MM.1S (cell line): ENCODE results near the gene MSANTD2.
A peak's percentile ranks its signal among the peaks of the same experiment; 100 is the strongest.

ENCODE experiments used
- DNase-seq: peaks from one replicate; pipeline ENCODE4 v3.0.0-alpha.2; 2015
- H2AFZ ChIP-seq: fragments of 300-600 bp; sonication (generic); 2 replicates; pipeline ENCODE4 v1.6.0; 2016; ENCODE audit warnings: antibody characterized with exemption, low read length
- H3F3A ChIP-seq: fragments of 300-600 bp; sonication (generic); 2 replicates; pipeline ENCODE4 v1.6.1; 2016; ENCODE audit warnings: mild to moderate bottlenecking, antibody characterized with exemption, low read length, moderate library complexity, mixed read lengths; ENCODE audit not compliant: insufficient read depth
- H3K27ac ChIP-seq: fragments of 300-600 bp; sonication (generic); 2 replicates; pipeline ENCODE4 v1.5.1; 2016; ENCODE audit warnings: mild to moderate bottlenecking, low read length
- H3K27me3 ChIP-seq: fragments of 300-600 bp; sonication (generic); replicated peaks from 2 replicates; pipeline ENCODE4 v1.6.0; 2016; ENCODE audit warnings: low read length; ENCODE audit not compliant: insufficient read depth
- H3K36me3 ChIP-seq: fragments of 300-600 bp; sonication (generic); replicated peaks from 2 replicates; pipeline ENCODE4 v1.6.1; 2016; ENCODE audit warnings: mild to moderate bottlenecking, low read length, mixed read lengths; ENCODE audit not compliant: insufficient read depth
- H3K4me1 ChIP-seq: fragments of 300-600 bp; sonication (generic); 2 replicates; pipeline ENCODE4 v1.6.1; 2016; ENCODE audit warnings: low read length, mixed read lengths
- H3K4me2 ChIP-seq: fragments of 300-600 bp; sonication (generic); 2 replicates; pipeline ENCODE4 v1.6.0; 2016; ENCODE audit warnings: low read depth, low read length
- H3K4me3 ChIP-seq: fragments of 300-600 bp; sonication (generic); 2 replicates; pipeline ENCODE4 v1.5.1; 2016; ENCODE audit warnings: low read length, mixed read lengths
- H3K79me2 ChIP-seq: fragments of 300-600 bp; sonication (generic); 2 replicates; pipeline ENCODE4 v1.6.1; 2016; ENCODE audit warnings: mixed run types, low read length, mixed read lengths
- H3K9ac ChIP-seq: fragments of 300-600 bp; sonication (generic); 2 replicates; pipeline ENCODE4 v1.6.1; 2016; ENCODE audit warnings: low read length, mixed read lengths
- H3K9me2 ChIP-seq: fragments of 300-600 bp; sonication (generic); replicated peaks from 2 replicates; pipeline ENCODE4 v1.6.1; 2016; ENCODE audit warnings: mild to moderate bottlenecking, low read length, mixed read lengths; ENCODE audit not compliant: insufficient read depth
- H3K9me3 ChIP-seq: fragments of 300-600 bp; sonication (generic); replicated peaks from 2 replicates; pipeline ENCODE4 v1.6.1; 2016; ENCODE audit warnings: mild to moderate bottlenecking, low read length, mixed read lengths; ENCODE audit not compliant: insufficient read depth
- H4K20me1 ChIP-seq: fragments of 300-600 bp; sonication (generic); 2 replicates; pipeline ENCODE4 v1.6.1; 2016; ENCODE audit warnings: mild to moderate bottlenecking, low read length, moderate library complexity, mixed read lengths; ENCODE audit not compliant: insufficient read depth
- EZH2 ChIP-seq: fragments of 300-600 bp; sonication (generic); optimal IDR thresholded peaks from 2 replicates; pipeline ENCODE3; 2017; ENCODE audit warnings: low read depth, mild to moderate bottlenecking, antibody characterized with exemption, low read length, mixed read lengths
- EZH2phosphoT487 ChIP-seq: fragments of 300-600 bp; sonication (generic); IDR thresholded peaks from 2 replicates; pipeline ENCODE4 v1.6.1; 2018; ENCODE audit warnings: antibody characterized with exemption, low read length
- TF ChIP-seq, protein P1 (sequence below): fragments of 300-600 bp; sonication (generic); IDR thresholded peaks from 2 replicates; pipeline ENCODE4 v1.5.1; 2016; ENCODE audit warnings: antibody characterized with exemption, low read length, mixed read lengths

Gene MSANTD2

DNA sequence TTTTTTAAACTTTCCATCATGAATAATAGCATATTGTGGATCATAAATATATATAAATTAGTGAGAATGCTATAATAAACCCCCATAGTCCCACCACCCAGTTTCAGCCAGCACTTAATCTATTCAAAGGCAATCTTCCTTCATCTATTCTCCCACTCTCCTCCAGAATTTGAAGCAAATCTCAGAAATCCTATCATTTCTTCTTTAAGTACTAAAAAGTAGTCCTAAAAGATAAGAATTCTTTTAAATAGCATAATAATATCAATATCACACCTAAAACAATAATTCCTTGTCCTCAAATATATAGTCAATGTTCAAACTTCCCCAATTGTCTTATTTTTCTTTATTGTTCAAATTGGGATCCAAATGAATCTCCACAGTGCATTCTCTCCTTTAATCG, 40.5 kb upstream of the MSANTD2 start:
- H3K36me3 ChIP-seq, result no peaks in the 10 kb centered on the region
- TF ChIP-seq EZH2phosphoT487, result no peak
- TF ChIP-seq EZH2, result no peak
- TF ChIP-seq, protein P1, sequence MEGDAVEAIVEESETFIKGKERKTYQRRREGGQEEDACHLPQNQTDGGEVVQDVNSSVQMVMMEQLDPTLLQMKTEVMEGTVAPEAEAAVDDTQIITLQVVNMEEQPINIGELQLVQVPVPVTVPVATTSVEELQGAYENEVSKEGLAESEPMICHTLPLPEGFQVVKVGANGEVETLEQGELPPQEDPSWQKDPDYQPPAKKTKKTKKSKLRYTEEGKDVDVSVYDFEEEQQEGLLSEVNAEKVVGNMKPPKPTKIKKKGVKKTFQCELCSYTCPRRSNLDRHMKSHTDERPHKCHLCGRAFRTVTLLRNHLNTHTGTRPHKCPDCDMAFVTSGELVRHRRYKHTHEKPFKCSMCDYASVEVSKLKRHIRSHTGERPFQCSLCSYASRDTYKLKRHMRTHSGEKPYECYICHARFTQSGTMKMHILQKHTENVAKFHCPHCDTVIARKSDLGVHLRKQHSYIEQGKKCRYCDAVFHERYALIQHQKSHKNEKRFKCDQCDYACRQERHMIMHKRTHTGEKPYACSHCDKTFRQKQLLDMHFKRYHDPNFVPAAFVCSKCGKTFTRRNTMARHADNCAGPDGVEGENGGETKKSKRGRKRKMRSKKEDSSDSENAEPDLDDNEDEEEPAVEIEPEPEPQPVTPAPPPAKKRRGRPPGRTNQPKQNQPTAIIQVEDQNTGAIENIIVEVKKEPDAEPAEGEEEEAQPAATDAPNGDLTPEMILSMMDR, result no peak
- peaks cover 4% of the 10 kb centered on the region; the same call in 1 of the 2 replicates for H3K4me1 ChIP-seq
- 0 out of 2 replicates have a peak, but pooled peaks cover 6% of the 10 kb centered on the region for H3F3A ChIP-seq
- H4K20me1 ChIP-seq, result no peaks in the 10 kb centered on the region
- H3K4me2 ChIP-seq, result no peak overlapping the region
- H3K9me2 ChIP-seq, result no peaks in the 10 kb centered on the region
- peaks cover 80% of the 10 kb centered on the region for H3K27me3 ChIP-seq
- H3K27ac ChIP-seq, result no peak overlapping the region
- no peaks in the 10 kb centered on the region for H3K9me3 ChIP-seq
- no peak overlapping the region for H2AFZ ChIP-seq
- H3K4me3 ChIP-seq, result no peak overlapping the region
- H3K9ac ChIP-seq, result no peak overlapping the region
- DNase-seq, result no peak
- no peaks in the 10 kb centered on the region for H3K79me2 ChIP-seq

DNA sequence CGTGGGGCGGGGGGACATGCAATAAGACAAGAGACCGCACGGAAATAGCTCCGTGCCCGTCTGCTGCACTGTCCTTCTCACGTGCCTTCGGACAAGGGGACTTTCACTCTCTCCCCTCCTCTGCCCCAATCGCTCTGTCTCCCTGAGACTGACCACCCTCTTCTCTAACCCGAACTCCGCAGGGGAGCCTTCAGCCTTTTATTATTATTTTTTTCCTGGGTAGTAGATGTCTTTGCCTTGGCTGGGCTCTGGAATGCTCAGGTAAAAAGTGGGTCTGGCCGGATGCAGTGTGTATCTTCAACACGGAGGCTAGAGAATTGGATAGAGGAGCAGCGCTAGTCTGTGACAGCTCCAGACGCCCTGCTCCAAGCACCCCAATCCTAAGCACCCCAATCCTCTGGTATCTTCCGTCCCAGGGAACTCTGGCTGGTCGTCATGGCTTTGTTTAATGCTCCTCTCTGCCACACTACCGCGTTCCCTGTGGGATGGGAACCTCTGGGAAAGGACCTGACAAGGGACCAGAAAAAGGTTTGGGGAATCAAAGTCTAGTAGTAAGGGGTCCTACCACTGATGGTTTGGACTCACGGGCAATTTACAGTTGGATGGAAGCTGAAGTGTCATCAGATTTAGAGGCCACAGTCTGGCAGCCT, 39.9 kb upstream of the MSANTD2 start:
- Histone ChIP-seq H3F3A (0 out of 2 replicates have a peak, but pooled peaks cover 6% of the 10 kb centered on the region), H3K4me2 (peak overlapping the region; percentile 49; the same call in 1 of the 2 replicates), H3K4me3 (peak overlapping the region; percentile 22; the same call in 1 of the 2 replicates), H3K9me2 (no peaks in the 10 kb centered on the region), H2AFZ (no peak overlapping the region), H3K4me1 (peaks cover 4% of the 10 kb centered on the region; the same call in 1 of the 2 replicates), H3K27ac (no peak overlapping the region), H3K9ac (no peak overlapping the region), H3K9me3 (no peaks in the 10 kb centered on the region), H3K27me3 (peaks cover 74% of the 10 kb centered on the region), H3K36me3 (no peaks in the 10 kb centered on the region), H3K79me2 (no peaks in the 10 kb centered on the region), H4K20me1 (no peaks in the 10 kb centered on the region)
- TF ChIP-seq, protein P1, result no peak
- no peak for DNase-seq

DNA sequence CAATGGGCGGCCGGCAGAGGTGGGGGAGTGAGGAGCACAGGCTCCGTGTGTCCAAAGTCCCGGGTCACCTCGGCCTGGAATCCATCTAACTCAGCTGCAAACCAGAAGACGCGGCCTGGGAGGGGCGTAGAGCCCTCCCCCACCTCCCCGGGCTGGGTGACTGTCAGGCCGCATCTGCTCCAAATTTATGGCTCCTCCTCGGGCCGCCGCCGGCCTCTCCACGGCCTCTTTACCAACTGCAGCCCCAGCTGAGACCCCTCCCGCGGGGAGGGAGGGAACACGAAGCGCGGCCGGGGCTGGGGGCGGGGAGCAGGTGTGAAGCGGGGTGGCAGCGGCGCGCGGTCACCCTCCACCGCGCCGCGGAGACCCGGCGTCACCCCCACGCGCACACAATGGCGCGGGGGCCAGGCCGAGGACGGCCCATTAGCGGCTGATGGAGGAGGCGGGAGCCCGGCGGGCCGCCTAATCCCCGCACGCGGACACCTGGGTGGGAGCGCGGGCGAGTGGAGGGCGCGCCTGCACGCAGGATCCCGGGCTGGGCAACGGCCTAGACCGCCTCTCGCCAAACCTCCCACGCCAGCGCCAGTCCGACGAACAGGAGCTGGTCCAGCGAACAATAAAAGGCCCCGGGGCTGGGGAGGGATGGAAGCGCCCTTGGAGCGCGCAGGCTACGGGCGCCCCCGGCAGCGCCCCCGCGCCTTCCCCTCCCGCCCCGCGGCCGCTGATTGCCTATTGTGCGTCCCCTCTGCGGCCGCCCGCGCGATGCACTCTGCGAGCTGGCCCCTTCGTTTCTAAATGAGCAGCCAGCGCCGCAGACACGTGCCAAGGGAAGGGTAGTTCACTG, 39.1 kb upstream of the MSANTD2 start:
- DNase-seq, result no peak
- H3K36me3 ChIP-seq, result no peaks in the 10 kb centered on the region
- no peaks in the 10 kb centered on the region for H3K79me2 ChIP-seq
- no peaks in the 10 kb centered on the region for H4K20me1 ChIP-seq
- TF ChIP-seq, protein P1, result no peak
- TF ChIP-seq EZH2 (peak; percentile 26), EZH2phosphoT487 (no peak)
- no peak overlapping the region for H3K27ac ChIP-seq
- H3K9ac ChIP-seq, result no peak overlapping the region
- H3K4me1 ChIP-seq, result peaks cover 4% of the 10 kb centered on the region; the same call in 1 of the 2 replicates
- H3K4me3 ChIP-seq, result peak overlapping the region; percentile 22; the same call in 1 of the 2 replicates
- peaks cover 67% of the 10 kb centered on the region for H3K27me3 ChIP-seq
- H3K9me3 ChIP-seq, result no peaks in the 10 kb centered on the region
- H2AFZ ChIP-seq, result no peak overlapping the region
- H3K4me2 ChIP-seq, result peak overlapping the region; percentile 49; the same call in 1 of the 2 replicates
- 0 out of 2 replicates have a peak, but pooled peaks cover 6% of the 10 kb centered on the region for H3F3A ChIP-seq
- no peaks in the 10 kb centered on the region for H3K9me2 ChIP-seq
